Right renal cortex interstitium (tissue), 3 donors: Measurements from ENCODE around the gene RAD51B. TPM values are rescaled to one million over a fixed set of nuclear protein-coding genes. Genes with fewer than 3 reads are reported as not detected.
A peak's percentile ranks its signal among the peaks of the same experiment; 100 is the strongest.

Experiments
- DNase-seq, 3 donors: peaks; one replicate each; pipeline ENCODE4 v3.0.0-alpha.2; 2013; ENCODE audit warnings: low read depth in 3 of 3, low spot score in 2 of 3
- polyA plus RNA-seq, 3 donors: library from polyadenylated mRNA; unstranded; fragments of 120-200 nt; gene quantifications; one replicate each; pipeline ENCODE4 v1.2.1, GENCODE V29; 2013; ENCODE audit not compliant: insufficient read length in 3 of 3

The RAD51B gene
- polyA plus RNA-seq, 3 donors: 11.3 to 11.9 (median 11.6) TPM

DNA sequence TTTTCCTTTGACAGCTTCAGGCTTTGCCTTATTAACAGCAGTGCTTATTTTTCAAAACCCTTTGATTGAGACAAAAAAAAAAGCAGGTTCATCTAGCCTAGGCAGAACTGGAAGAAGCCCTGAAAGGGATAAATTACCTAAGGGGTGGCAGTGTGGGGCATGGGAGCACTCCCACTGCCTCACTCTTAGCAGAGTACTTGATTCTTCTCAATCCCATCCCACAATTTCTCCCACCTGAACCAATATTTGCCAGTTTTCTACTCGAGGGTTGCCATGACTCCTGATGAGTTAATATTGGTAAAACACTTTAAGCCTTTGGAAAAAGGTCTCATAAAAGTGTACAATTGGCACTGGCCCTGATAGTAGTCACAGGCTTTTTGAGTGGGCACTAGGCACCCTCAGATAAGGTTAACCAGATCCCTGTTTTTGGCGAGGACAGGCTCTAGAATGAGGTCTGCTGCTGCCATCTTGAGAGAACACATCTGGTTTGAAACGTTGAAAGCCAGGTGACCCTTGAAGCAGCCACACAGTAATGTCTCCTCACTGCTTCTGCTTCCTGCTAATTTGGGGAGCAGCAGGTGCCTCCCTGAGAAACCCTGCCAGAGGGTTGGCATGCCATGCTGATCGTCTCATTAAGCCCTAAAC, 320.0 kb downstream of the RAD51B start:
- no peak for DNase-seq

DNA sequence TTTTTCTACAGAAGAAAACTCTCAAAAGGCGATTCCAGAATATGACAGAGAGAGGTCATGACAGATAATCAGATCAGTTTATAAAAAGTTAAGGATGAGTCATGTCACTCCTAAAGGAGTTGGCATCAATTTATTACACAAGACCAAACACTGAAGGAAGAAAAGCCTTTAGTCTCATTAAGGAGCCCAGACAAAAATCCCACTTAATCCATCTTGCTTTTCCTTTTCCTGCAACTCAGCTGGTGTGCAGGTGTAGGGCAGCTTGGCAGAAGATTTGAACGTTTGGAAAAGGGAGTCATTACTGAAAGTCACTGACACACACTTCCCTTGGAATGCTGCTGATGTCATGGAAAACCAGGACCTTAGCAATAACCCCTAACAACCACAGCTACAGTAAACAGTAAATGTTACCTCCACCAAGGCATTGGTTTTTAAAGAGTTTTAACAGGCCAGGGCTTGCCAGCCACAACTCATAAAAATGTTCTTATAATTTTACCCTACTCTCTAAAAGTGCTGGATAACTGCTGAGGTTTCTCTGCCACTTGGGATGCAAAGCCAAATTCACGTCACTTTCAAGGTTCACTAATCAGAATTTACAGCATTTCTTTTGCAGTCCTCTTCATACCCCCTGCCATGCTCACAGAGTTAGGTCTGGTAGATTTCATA, 320.6 kb downstream of the RAD51B start:
- peak in 2 of 3 donors; percentile 75 to 78 for DNase-seq

DNA sequence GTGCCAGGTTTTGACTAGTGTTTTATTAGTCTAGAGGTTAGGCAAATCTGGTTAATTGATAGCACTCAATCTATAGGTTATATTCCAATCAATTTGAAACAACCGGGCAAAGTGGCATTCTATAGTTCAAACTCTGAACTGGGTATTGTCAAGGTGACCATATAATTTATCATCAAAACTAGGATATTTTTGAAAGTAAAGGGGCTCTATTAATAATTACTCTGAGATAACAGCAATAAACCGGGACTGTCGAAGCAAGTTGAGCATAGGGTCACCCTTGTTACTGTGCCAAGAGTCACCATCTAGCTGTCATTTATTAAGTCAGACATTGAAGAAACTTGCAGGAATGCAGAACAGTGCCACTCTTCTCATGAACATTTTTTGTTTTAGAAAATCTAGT, 321.2 kb downstream of the RAD51B start:
- DNase-seq: no peak

DNA sequence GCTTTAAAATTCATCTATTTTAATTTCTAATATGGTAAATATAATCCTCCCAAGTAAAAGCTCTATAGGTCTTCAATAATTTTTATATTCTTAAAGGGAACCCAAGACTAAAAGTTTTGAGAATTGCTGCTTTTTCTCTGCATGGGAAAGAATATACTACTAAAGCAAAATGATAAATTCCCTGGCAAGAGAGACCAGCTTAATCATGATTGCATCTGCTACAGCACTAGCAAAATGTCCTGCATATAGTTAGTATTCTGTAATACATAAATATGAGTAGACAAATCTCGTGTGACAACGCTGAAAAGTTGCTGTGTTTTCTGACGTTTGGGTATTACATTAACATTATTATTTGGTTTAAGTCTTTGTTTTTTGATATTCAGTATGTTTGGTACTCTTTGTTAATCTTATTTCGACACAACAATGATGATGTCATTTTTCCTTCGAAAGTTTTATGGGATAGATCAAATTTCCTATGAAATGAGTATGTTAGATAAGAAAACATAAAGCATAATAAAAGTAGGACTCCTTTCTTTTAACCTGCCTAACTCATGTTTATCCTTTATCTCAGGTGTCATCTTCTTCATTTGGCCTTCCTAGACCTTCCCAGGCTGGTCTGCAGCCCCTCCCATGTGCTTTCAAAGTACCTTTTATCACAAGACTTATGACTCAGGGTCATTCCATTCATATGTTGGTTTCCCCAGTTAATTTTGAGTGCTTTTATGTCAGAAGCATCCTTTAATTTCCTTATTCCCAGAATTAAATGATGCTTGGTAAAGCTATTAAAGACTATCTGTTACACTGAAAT, 321.9 kb downstream of the RAD51B start:
- DNase-seq: no peak

DNA sequence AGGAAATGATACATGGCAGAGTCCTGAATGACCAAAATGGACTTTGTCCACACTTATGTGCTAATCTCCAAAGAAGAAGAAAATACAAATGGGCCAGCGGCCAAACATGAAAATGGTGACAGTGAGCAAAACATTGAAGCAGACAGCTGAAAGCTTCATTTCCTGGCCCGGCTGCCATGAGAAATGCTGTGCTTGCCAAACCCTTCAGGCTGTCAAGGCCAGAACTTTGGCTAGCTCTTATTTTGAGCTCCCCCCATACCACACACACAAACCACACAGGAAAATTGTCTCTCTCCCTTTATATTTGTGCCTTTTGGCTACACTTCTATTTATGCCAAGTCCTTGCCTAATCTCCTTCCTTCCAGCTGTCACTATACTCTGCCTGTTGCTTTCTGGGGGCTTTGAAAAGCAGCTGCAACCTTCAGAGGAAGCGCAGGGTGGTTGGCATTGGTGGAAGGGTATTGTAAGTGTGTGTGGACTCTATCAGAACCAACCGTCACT, 323.8 kb downstream of the RAD51B start:
- no peak for DNase-seq

DNA sequence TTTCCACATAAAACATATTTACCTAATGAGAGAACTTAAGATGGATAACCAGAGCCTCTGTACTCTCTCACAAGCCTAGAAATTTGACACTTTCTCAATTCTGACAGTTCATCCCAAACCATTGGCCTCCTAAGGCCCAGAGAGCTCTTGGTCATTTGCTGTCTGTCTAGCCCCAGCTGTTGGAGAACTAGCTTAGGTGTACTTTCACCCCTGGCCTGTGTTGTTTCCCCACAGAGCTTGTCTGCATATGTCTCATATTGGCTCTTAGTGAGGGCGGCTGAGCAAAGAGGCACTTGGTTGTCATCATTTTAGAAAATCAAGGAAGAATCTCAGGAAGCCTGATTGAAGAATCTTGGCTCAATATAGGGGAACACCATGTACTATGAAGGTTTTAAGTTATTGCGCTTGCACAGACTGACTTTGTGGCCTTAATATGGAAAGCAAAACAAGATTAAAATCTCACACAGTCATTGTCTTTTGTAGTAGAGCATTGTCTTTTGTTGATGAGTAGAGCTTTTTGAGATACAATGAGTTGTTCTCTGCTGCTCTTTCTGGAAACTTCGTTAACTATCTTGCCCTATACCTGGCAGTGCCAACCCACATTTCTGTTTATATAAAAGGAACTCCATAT, 324.6 kb downstream of the RAD51B start:
- DNase-seq: no peak

DNA sequence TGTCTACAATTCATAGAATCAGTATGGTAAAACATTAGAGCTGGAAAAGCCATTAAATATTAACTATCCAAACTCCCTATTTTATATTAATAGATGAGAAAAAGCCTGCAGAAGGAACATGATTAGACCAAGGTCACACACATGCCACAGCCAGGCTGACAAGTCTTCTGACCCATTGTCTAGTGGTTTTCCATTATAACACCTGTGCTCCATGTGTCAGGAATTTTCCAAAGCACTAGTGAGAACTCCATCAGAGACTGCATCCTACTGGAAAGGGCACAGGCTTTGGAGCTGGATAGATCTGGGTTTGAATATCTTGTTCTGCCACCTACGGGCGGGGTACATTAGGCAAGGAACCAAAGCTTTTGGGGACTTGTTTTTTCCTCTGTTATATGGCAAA, 325.5 kb downstream of the RAD51B start:
- DNase-seq: no peak

DNA sequence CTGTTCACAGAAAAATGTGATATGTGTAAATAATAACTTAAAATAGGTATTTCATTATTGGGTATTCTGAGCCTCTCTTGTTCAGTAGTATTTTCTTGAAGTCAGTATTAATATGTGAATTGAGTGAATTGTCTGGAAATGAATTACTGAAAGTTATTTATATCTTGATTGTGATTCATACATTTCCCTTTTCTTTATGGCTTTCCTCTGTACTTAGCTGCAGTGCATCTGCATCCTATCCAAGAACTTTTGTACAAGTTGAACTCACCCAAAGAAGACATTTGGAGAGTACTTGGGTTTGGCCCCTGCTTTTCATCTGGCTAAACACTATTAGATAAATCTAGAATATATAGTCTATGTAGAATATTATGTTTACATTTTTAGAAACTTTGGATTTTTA, 326.0 kb downstream of the RAD51B start:
- DNase-seq: no peak

DNA sequence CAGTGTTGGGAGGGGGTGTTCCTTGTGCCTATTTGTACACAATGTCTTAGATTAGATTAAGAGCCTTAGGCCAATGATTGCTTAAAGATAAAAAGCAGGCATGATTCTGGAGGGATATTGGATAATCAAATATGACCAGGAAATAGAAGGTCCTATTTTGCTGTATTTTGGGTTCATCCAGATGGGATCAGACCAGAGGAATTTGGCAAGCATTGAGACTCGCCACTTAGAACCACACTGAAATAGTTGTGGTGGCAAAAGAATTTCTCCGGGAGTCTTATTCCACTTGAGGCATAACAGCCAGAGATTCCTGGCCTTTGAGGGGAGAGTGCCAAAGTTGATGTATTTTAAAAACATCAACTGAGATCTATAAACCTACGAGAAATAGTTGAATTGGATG, 327.2 kb downstream of the RAD51B start:
- DNase-seq: no peak

DNA sequence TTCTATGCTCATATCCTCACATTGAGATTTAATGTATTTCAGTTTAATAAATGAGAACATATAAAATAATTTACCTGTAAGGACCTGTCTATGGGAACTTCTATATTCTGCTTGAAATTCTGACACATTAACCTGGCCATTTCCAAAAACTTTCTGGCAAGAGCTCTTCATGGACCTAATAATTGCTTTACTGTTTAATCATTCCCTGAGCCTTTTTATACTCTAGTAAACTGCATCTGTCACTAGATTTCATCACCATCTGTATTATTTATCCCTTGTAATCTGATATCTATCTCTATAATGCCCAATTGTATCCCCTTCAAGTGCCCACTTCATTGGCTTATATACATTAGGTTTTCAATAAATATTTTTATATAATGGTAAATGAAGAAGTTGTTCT, 327.7 kb downstream of the RAD51B start:
- DNase-seq: no peak

DNA sequence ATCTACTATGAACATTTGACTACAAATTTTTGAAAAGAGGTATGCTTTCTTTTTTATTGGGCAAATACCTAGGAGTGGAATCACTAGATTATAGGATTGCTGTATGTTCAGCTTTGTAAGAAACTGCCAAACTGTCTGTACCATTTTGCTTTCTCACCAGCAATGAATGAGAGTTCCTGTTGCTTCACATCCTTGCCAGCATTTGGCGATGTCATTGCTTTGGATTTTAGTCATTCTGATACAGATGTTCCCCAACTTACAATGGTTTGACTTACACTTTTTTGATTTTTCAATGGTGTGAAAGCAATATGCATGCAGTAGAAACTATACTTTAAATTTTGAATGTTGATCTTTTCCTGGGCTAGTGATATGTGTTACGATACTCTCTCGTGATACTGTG, 328.7 kb downstream of the RAD51B start:
- no peak for DNase-seq

DNA sequence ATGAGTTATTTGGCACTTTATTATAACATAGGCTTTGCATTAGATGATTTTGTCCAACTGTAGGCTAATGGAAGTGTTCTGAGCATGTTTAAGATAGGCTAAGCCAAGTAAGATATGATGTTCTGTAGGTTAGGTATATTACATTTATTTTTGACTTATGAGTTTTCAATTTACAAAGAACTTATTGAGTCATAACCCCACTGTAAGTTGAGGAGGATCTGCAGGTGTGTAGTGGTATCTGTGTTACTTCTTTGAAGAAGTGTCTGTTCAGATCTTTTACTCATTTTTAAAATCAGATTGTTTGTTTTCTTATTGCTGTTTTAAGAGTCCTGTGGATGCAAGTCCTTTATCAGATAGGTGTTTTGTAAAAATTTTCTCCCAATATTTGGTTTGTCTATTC, 329.2 kb downstream of the RAD51B start:
- no peak for DNase-seq

DNA sequence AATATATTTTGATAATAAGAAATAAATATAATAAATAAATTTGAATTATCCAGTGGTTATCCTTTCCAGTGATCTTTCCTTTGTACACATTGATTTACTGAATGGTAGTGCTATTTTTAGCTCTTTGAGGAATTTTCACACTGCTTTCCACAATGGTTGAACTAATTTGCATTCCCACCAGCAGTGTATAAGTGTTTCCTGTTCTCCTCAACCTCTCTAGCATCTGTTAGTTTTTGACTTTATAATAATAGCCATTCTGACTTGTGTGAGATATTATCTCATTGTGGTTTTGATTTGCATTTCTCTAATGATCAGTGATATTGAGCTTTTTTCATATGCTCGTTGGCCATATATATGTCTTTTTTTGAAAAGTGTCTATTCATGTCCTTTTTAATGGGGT, 333.7 kb downstream of the RAD51B start:
- DNase-seq: no peak

DNA sequence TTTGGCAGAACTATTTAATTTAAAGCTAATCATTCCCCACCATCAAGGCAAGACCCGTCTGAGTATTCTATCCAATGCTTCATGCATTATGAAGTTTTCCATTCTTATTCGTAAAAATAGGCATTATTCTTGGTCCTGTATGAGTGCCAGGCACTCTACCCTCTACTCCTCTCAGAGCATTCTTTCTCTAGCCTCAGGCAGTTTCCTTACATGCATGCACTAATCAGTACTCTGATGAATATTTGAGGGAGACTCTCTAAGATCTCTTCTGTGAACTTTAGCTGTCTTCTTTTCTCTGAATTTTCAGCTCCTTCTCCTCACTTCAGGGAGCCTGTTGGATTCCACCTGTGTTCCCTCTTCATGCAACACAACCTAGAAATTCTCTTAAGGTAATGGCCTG, 334.7 kb downstream of the RAD51B start:
- no peak for DNase-seq

DNA sequence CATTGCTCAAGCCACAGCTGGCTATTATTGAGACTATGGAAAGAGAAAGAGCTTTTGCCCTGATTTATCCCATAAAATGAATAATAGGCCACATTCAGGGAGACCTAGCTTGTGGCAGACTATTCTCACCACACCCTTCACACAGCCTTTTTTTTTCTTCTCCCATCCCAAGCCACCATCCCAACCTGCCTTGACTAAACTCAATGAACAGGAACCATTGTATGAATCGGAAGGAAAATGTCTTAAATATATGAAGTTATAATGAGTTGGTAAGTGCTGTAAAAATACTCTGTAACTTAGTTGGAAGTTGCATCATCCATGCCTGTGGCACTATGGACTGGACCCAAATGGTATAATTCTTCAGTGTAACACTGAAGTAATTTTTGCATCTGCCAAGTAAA, 338.4 kb downstream of the RAD51B start:
- DNase-seq: no peak

DNA sequence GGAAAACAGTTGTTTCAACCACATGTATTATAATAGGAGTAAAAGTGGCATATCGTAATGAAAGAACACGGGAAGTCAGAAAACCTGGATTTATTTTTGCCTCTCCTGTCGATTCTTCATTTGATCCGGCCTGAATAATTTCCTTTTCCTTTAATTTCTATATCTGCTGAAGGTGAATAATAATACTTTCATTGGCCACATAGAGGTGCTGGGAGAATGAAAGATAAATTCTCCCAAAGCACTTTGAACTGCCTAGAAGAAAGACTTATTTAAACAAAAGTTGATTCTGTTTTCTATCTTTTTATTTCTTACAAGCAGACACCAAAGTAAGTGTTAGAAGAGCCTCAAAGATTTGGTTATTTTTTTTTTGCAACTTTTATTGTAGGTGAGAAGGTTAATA, 339.1 kb downstream of the RAD51B start:
- DNase-seq: no peak

DNA sequence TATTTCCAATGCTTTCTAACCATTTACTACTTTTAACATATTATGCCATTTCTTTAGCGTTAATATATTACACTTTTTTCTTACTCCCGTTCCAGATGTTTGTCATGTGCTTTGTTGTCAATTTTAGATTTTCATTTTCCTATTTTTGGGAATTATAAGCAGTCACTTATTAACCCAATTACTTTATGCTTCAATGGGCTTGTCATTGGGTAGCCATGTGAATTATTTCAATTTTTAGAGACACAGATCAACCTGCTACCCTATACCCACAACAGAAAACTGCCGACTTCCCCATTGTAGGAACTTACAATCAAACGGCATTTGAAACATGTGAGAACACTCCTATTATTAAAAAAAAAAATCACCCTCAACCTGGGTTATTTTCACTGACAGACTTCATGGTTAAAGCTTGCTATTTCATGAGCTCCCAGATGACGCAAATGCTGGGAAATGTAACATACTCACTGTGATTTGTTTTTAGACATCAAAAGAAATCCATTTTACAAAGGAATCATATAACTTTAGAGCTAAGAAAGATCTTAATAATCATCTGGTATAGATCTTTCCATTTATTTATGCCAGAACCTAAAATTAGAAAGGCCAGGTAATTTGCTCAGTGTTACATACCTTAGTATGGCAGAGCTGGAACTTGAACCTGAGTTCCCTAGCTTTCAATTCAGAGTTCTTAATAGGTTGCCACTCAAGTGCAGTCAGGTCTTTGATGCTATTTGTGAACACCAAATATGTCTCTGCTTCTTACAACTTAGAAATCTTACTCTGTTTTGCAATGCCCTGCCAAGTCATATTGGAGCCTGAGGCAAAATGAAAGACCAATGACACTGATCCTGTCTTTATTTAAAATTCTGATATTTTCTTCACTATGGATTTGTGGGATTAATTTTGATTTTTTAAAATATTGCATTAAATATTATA, 340.4 kb downstream of the RAD51B start:
- DNase-seq: no peak

DNA sequence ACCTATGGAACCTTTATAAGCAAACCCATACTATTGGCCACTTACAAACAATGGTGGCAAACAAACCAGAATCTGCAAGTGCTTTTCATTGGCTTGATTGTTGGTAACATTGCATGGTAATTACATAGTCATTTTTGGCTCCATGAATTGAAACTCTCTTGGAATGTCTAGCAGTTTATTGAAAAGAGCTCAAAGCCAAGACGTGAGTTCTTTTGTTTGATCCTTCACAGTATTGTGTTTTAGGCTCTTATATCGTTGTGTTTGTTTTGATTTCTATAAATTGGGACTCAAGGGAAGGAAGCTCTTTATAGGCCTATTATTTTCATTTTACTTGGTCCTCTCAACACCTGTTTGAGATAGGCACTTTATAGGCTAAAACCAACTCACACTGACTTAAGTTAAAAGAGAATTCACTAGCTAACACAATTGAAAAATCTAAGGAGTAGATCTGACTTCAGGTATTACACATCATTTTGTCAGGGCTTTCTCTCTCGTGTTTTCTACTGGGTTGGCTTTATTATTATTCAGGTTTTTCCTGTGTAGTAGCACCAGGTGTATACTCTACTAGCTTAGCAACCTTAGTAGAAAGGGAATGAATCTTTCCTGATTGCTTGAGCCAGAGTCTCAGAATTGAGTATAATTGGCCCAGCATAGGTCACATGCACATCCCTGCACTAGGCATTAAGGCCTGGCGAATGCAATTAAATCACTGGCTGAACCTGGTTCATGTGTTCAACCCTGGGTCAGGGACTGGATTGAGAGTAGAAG, 341.4 kb downstream of the RAD51B start:
- DNase-seq: no peak

DNA sequence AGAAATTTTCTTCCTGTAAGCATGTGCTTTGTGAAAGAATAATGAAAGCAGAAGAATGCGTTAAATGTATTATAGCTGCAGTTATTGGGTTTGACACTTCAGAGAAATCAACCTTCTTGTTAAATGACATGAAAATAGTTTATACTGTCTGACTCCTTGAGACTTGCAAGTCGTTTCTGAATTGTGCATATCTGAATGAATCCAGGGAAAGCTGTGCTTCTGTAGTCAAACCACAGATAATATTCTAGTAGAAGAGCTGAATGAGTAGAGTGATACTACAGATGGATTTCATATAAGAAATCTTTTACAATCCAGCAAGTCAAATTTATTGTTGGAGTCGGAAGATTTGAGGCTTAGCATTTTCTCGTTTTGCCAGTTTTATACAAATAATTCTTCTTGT, 343.3 kb downstream of the RAD51B start:
- no peak for DNase-seq
